ENCODE data around the gene ARSG. TPM values are rescaled to one million over a fixed set of nuclear protein-coding genes. Genes with fewer than 3 reads are reported as not detected.

The ARSG gene
- polyA plus RNA-seq, 1 of the 3 experiments (the other 2 are of a cell fraction) = 0.41 TPM

DNA sequence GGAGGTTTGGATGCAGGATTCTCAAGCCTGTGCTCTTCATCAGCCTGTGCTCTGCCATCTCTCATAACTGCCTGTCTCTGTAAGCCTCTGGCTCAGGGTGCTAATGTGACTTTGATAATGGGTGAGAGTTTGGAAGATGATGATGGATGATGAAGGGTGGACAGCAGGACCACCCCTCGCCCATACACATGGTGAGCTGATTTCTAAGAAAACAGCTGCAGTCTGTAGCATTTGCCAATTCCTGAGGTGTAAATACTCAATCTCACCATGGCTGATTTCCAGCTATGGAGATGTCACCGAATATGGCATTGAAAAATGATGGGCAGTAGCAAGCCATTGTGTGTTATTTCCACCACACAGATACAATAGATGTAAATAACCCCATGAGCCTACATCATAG is 74.2 kb downstream of the ARSG start (continued):
- TF ChIP-seq, protein P1, sequence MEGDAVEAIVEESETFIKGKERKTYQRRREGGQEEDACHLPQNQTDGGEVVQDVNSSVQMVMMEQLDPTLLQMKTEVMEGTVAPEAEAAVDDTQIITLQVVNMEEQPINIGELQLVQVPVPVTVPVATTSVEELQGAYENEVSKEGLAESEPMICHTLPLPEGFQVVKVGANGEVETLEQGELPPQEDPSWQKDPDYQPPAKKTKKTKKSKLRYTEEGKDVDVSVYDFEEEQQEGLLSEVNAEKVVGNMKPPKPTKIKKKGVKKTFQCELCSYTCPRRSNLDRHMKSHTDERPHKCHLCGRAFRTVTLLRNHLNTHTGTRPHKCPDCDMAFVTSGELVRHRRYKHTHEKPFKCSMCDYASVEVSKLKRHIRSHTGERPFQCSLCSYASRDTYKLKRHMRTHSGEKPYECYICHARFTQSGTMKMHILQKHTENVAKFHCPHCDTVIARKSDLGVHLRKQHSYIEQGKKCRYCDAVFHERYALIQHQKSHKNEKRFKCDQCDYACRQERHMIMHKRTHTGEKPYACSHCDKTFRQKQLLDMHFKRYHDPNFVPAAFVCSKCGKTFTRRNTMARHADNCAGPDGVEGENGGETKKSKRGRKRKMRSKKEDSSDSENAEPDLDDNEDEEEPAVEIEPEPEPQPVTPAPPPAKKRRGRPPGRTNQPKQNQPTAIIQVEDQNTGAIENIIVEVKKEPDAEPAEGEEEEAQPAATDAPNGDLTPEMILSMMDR (IDR thresholded peaks at IDR 0.05) = no peak
- TF ChIP-seq RFX5 (IDR thresholded peaks at IDR 0.05; ENCODE audit: low read length) (no peak), RAD21 (IDR thresholded peaks at IDR 0.05; ENCODE audit: low read length) (no peak), FOXJ3 (CRISPR knock-in tag; IDR thresholded peaks at IDR 0.05) (no peak), NFIC (IDR thresholded peaks at IDR 0.05; ENCODE audit: borderline replicate concordance) (no peak)
- TF ChIP-seq, protein P2, sequence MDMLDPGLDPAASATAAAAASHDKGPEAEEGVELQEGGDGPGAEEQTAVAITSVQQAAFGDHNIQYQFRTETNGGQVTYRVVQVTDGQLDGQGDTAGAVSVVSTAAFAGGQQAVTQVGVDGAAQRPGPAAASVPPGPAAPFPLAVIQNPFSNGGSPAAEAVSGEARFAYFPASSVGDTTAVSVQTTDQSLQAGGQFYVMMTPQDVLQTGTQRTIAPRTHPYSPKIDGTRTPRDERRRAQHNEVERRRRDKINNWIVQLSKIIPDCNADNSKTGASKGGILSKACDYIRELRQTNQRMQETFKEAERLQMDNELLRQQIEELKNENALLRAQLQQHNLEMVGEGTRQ (IDR thresholded peaks at IDR 0.05; ENCODE audit: borderline replicate concordance, low read depth, low read length) = no peak
- TF ChIP-seq, protein P3, sequence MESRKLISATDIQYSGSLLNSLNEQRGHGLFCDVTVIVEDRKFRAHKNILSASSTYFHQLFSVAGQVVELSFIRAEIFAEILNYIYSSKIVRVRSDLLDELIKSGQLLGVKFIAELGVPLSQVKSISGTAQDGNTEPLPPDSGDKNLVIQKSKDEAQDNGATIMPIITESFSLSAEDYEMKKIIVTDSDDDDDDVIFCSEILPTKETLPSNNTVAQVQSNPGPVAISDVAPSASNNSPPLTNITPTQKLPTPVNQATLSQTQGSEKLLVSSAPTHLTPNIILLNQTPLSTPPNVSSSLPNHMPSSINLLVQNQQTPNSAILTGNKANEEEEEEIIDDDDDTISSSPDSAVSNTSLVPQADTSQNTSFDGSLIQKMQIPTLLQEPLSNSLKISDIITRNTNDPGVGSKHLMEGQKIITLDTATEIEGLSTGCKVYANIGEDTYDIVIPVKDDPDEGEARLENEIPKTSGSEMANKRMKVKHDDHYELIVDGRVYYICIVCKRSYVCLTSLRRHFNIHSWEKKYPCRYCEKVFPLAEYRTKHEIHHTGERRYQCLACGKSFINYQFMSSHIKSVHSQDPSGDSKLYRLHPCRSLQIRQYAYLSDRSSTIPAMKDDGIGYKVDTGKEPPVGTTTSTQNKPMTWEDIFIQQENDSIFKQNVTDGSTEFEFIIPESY (IDR thresholded peaks at IDR 0.05; ENCODE audit: borderline replicate concordance, low read depth) = no peak

DNA sequence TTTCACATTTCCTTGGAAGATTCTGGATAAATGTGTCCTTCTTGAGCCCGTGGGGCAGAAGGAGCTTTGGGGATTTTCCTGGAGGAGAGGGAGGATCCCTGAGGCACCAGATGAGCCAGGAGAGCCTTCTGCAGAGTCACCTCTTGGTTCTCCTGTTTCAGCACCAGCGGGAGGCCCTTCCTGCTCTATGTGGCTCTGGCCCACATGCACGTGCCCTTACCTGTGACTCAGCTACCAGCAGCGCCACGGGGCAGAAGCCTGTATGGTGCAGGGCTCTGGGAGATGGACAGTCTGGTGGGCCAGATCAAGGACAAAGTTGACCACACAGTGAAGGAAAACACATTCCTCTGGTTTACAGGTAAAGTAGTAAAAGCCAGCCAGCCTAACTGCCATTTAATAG is 77.1 kb downstream of the ARSG start:
- no peak for DNase-seq
- Histone ChIP-seq H3K27ac (ENCODE audit: low read depth in 2 of 2, low read length in 1 of 2) (no peak overlapping the region), H3K4me1 (ENCODE audit: control insufficient read depth in 1 of 2, insufficient read depth in 2 of 2, low read depth in 1 of 2, low read length in 1 of 2) (no peaks in the 10 kb centered on the region), H3K9me3 (no peaks in the 10 kb centered on the region), H3K36me3 (replicated peaks in 1 of 2; ENCODE audit: control insufficient read depth in 1 of 2, insufficient read depth in 2 of 2, low read length in 1 of 2) (no peaks in the 10 kb centered on the region), H3F3A (replicated peaks; ENCODE audit: insufficient read depth) (no peaks in the 10 kb centered on the region), H3K79me2 (ENCODE audit: insufficient read depth) (no peaks in the 10 kb centered on the region), H2AFZ (ENCODE audit: low read depth) (no peak overlapping the region), H3K9ac (no peak overlapping the region), H3K4me2 (no peak overlapping the region), H3K27me3 (ENCODE audit: insufficient read depth) (0 out of 2 replicates have a peak, but pooled peaks cover 11% of the 10 kb centered on the region), H4K20me1 (ENCODE audit: insufficient read depth) (no peaks in the 10 kb centered on the region), H3K4me3 (ENCODE audit: low read depth in 2 of 2, low read length in 1 of 2) (no peak overlapping the region), H3K9me2 (no peaks in the 10 kb centered on the region)
- ChIA-PET POLR2A (no interaction called here), CTCF (interaction anchor here (0.6 to 1.5 kb wide), 3 partner anchors 30 to 231 kb away, joined by 3 to 6 read pairs (median 4); no protein-coding TSS in a partner anchor)
- no peak for TF ChIP-seq FOXJ3 (CRISPR knock-in tag; IDR thresholded peaks at IDR 0.05)
- TF ChIP-seq, protein P4, sequence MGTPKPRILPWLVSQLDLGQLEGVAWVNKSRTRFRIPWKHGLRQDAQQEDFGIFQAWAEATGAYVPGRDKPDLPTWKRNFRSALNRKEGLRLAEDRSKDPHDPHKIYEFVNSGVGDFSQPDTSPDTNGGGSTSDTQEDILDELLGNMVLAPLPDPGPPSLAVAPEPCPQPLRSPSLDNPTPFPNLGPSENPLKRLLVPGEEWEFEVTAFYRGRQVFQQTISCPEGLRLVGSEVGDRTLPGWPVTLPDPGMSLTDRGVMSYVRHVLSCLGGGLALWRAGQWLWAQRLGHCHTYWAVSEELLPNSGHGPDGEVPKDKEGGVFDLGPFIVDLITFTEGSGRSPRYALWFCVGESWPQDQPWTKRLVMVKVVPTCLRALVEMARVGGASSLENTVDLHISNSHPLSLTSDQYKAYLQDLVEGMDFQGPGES (IDR thresholded peaks at IDR 0.05; ENCODE audit: low read depth, low read length) = no peak
- WGBS (ENCODE audit: low lambda C conversion rate) = 65% methylated on average over 5 of the region's 5 CpGs

Data from SK-N-SH (cell line).